Upper lobe of left lung (tissue), 6 donors: ENCODE data around the gene NFATC3. TPM values are rescaled to one million over a fixed set of nuclear protein-coding genes. Genes with fewer than 3 reads are reported as not detected.

ENCODE experiments used
- ATAC-seq, 2 donors: fragments of 200-7000 bp; cut with Tn5 transposase; one replicate each; pipeline ENCODE4 v1.9.1; 2022; ENCODE audit warnings: mild to moderate bottlenecking in 2 of 2, moderate library complexity in 2 of 2; ENCODE audit not compliant: low FRiP score in 2 of 2
- DNase-seq, 2 donors: peaks; one replicate each; pipeline ENCODE4 v3.0.0-alpha.2; 2019 to 2020
- H3K27ac ChIP-seq, 4 donors: fragments of 200-600 bp; sonication (generic); one replicate each; pipeline ENCODE4 v1.5.1; 2016 to 2019
- H3K27me3 ChIP-seq, 4 donors: fragments of 200-600 bp; sonication (generic); one replicate each; pipeline ENCODE4 v1.5.1; 2017 to 2019
- H3K36me3 ChIP-seq, 4 donors: fragments of 200-600 bp; sonication (generic); one replicate each; pipeline ENCODE4 v1.5.1; 2016 to 2019
- H3K4me1 ChIP-seq, 4 donors: fragments of 200-600 bp; sonication (generic); one replicate each; pipeline ENCODE4 v1.5.1; 2018 to 2019
- H3K4me3 ChIP-seq, 4 donors: fragments of 200-600 bp; sonication (generic); one replicate each; pipeline ENCODE4 v1.5.1; 2017 to 2019; ENCODE audit warnings: mild to moderate bottlenecking in 2 of 4, moderate library complexity in 1 of 4
- H3K9me3 ChIP-seq, 4 donors: fragments of 200-600 bp; sonication (generic); one replicate each; pipeline ENCODE4 v1.5.1; 2018 to 2019
- CTCF ChIP-seq, 6 experiments: fragments of 450-650 bp in 4 of 6; fragments of 200-600 bp in 2 of 6; sonication (generic) in 2 of 6; IDR thresholded peaks; one replicate each; pipeline ENCODE4 v1.5.1; 2016 to 2019; ENCODE audit warnings: antibody characterized with exemption in 6 of 6
- EP300 ChIP-seq, 4 donors: sonication (generic); formaldehyde crosslinking; IDR thresholded peaks; one replicate each; pipeline ENCODE4 v1.5.1; 2017; ENCODE audit warnings: antibody characterized with exemption in 4 of 4, control low read depth in 2 of 4
- POLR2A ChIP-seq, 4 donors: fragments of 450-650 bp; IDR thresholded peaks; one replicate each; pipeline ENCODE4 v1.5.1; 2016 to 2017; ENCODE audit warnings: antibody characterized with exemption in 4 of 4, mild to moderate bottlenecking in 2 of 4
- POLR2AphosphoS5 ChIP-seq, 2 donors: sonication (generic); formaldehyde crosslinking; IDR thresholded peaks; one replicate each; pipeline ENCODE4 v1.5.1; 2017; ENCODE audit warnings: antibody characterized with exemption in 2 of 2
- WGBS, 2 donors: methylation state at CpG; one replicate each; pipeline ENCODE4 v1.1.5; 2017 to 2018; 5-methylcytosine and 5-hydroxymethylcytosine counted together
- total RNA-seq, 6 donors: library from RNA; depleted of rRNA in 4 of 6; stranded (reverse); fragments of >200 nt in 4 of 6; gene quantifications; one replicate each; pipeline versions ENCODE4 v1.1.0 to v1.2.1, GENCODE V29; 2016 to 2021
- donor health status: DM: no; HTN: no; CAD: no; lungs with moderate emphysema.
- donor health status: DM: no; HTN: yes; CAD: no; lungs with severe emphysema.

The NFATC3 gene
- total RNA-seq, 6 donors from 2014 or later: 49.1 to 95.3 (median 68.0) TPM

- Histone ChIP-seq H3K27ac (peak overlapping the region; percentile 88 to 96 (median 92)), H3K4me3 (peak overlapping the region; percentile 50 to 66 (median 60)), H3K27me3 (no peaks in the 10 kb centered on the region), H3K4me1 (peaks cover 27 to 66% (median 41%) of the 10 kb centered on the region in 4 donors), H3K9me3 (no peaks in the 10 kb centered on the region), H3K36me3 (peaks cover 0 to 1% (median under 1%) of the 10 kb centered on the region in 4 donors)
- TF ChIP-seq POLR2AphosphoS5 (IDR thresholded peaks at IDR 0.05): peak; percentile 95 to 97
- TF ChIP-seq CTCF (IDR thresholded peaks at IDR 0.05): peak in 3 of 6 experiments; percentile 28 to 38 (median 29)
- peak in 3 of 4 donors; percentile 79 to 97 (median 88) for TF ChIP-seq POLR2A (IDR thresholded peaks at IDR 0.05)
- TF ChIP-seq EP300 (IDR thresholded peaks at IDR 0.05): peak in 1 of 4 donors; percentile 71
- 0% methylated on average over 35 to 71 of the region's 72 CpGs for WGBS, 2 donors
- ATAC-seq (peak; percentile 93 to 94), DNase-seq (peak; percentile 98 to 99)
Observed at GRCh38 chr16:68237243-68238028, 152.3 kb downstream of the NFATC3 start.

GRCh38 chr16:68238029-68238345, 152.8 kb downstream of the NFATC3 start:
- Histone ChIP-seq H3K4me1 (peaks cover 27 to 62% (median 38%) of the 10 kb centered on the region in 4 donors), H3K4me3 (peak overlapping the region; percentile 50 to 66 (median 60)), H3K36me3 (no peaks in the 10 kb centered on the region), H3K9me3 (no peaks in the 10 kb centered on the region), H3K27ac (peak overlapping the region; percentile 88 to 96 (median 92)), H3K27me3 (no peaks in the 10 kb centered on the region)
- no peak for ATAC-seq
- no peak for DNase-seq
- WGBS, 2 donors: 12 to 15% methylated on average over 20 of the region's 20 CpGs
- TF ChIP-seq EP300 (IDR thresholded peaks at IDR 0.05) (no peak), POLR2A (IDR thresholded peaks at IDR 0.05) (no peak), CTCF (IDR thresholded peaks at IDR 0.05) (peak in 1 of 6 experiments; percentile 21)

- Histone ChIP-seq H3K36me3 (no peaks in the 10 kb centered on the region), H3K9me3 (no peaks in the 10 kb centered on the region), H3K27me3 (no peaks in the 10 kb centered on the region), H3K27ac (no peak overlapping the region), H3K4me1 (peaks cover 30 to 49% (median 32%) of the 10 kb centered on the region in 4 donors), H3K4me3 (no peak overlapping the region)
- ATAC-seq (no peak), DNase-seq (no peak)
- TF ChIP-seq CTCF (IDR thresholded peaks at IDR 0.05): no peak
- no peak for TF ChIP-seq POLR2A (IDR thresholded peaks at IDR 0.05)
- no peak for TF ChIP-seq EP300 (IDR thresholded peaks at IDR 0.05)
- TF ChIP-seq POLR2AphosphoS5 (IDR thresholded peaks at IDR 0.05): no peak
- 86% methylated on average over 7 of the region's 7 CpGs for WGBS, 2 donors
Observed at GRCh38 chr16:68242085-68242484, 156.9 kb downstream of the NFATC3 start.

GRCh38 chr16:68242926-68243858, 158.0 kb downstream of the NFATC3 start:
- WGBS, 2 donors: 82 to 91% methylated on average over 8 to 9 of the region's 9 CpGs

More at GRCh38 chr16:68242926-68243858, 158.0 kb downstream of the NFATC3 start:
- H3K4me1 ChIP-seq: peaks cover 26 to 54% (median 32%) of the 10 kb centered on the region in 4 donors
- no peaks in the 10 kb centered on the region for H3K36me3 ChIP-seq
- H3K27me3 ChIP-seq: no peaks in the 10 kb centered on the region
- TF ChIP-seq CTCF (IDR thresholded peaks at IDR 0.05): no peak
- TF ChIP-seq POLR2AphosphoS5 (IDR thresholded peaks at IDR 0.05): no peak
- TF ChIP-seq EP300 (IDR thresholded peaks at IDR 0.05): no peak
- TF ChIP-seq POLR2A (IDR thresholded peaks at IDR 0.05): no peak
- ATAC-seq: no peak
- H3K9me3 ChIP-seq: no peaks in the 10 kb centered on the region
- DNase-seq: no peak
- H3K27ac ChIP-seq: no peak overlapping the region
- H3K4me3 ChIP-seq: no peak overlapping the region
